ENCODE data around the gene ERN1. TPM values are rescaled to one million over a fixed set of nuclear protein-coding genes. Genes with fewer than 3 reads are reported as not detected.

ERN1 gene
- total and polyA plus RNA-seq, 10 donors, result 3.1 to 65.4 (median 44.1) TPM

GRCh38 chr17:64091116-64091515, 38.8 kb downstream of the ERN1 start:
- no peak overlapping the region for H3K4me3 ChIP-seq
- H3K27me3 ChIP-seq (replicated peaks in 1 of 7), result no peaks in the 10 kb centered on the region
- H3K4me1 ChIP-seq, result peaks cover 0 to 85% (median 33%) of the 10 kb centered on the region in 6 donors
- intact Hi-C loops (cut with DNase I; ENCODE audit: low total_unique reads), result no loop called here
- peak overlapping the region in 6 of 8 donors; percentile 6 to 77 (median 55) for H3K27ac ChIP-seq
- no peaks in the 10 kb centered on the region for H3K9me3 ChIP-seq
- 58 to 79% (median 75%) methylated on average over 3 of the region's 3 CpGs for WGBS, 5 donors
- no peak for DNase-seq
- H3K36me3 ChIP-seq, result peaks cover 0 to 17% (median 1%) of the 10 kb centered on the region in 6 donors
- TF ChIP-seq POLR2AphosphoS5 (IDR thresholded peaks at IDR 0.05), result no peak
- TF ChIP-seq CTCF (IDR thresholded peaks at IDR 0.05 in 8 of 11, conservative IDR thresholded peaks at IDR 0.05 in 3 of 11), result no peak
- no peak for TF ChIP-seq POLR2A (IDR thresholded peaks at IDR 0.05)

- no peaks in the 10 kb centered on the region for H3K27me3 ChIP-seq (replicated peaks in 1 of 7)
- TF ChIP-seq POLR2A (IDR thresholded peaks at IDR 0.05), result no peak
- no peak for TF ChIP-seq POLR2AphosphoS5 (IDR thresholded peaks at IDR 0.05)
- TF ChIP-seq CTCF (IDR thresholded peaks at IDR 0.05 in 8 of 11, conservative IDR thresholded peaks at IDR 0.05 in 3 of 11), result no peak
- 73 to 91% (median 85%) methylated on average over 5 of the region's 5 CpGs for WGBS, 5 donors
- peaks cover 0 to 88% (median 40%) of the 10 kb centered on the region in 6 donors for H3K4me1 ChIP-seq
- H3K36me3 ChIP-seq, result peaks cover 0 to 8% (median 0%) of the 10 kb centered on the region in 6 donors
- intact Hi-C loops (cut with DNase I; ENCODE audit: low total_unique reads), result no loop called here
- no peak overlapping the region for H3K4me3 ChIP-seq
- H3K9me3 ChIP-seq, result no peaks in the 10 kb centered on the region
- peak overlapping the region in 3 of 8 donors; percentile 55 to 72 (median 55) for H3K27ac ChIP-seq
- no peak for DNase-seq
These were observed 39.8 kb downstream of the ERN1 start for GRCh38 chr17:64090144-64090543.

GRCh38 chr17:64087252-64088005, 42.5 kb downstream of the ERN1 start:
- Histone ChIP-seq H3K27ac (no peak overlapping the region), H3K36me3 (no peaks in the 10 kb centered on the region), H3K27me3 (replicated peaks in 1 of 7) (no peaks in the 10 kb centered on the region), H3K4me1 (peaks cover 17 to 94% (median 58%) of the 10 kb centered on the region in 6 donors), H3K4me3 (no peak overlapping the region), H3K9me3 (no peaks in the 10 kb centered on the region)
- WGBS, 5 donors, result 79 to 88% (median 84%) methylated on average over 4 of the region's 4 CpGs
- intact Hi-C loops (cut with DNase I; ENCODE audit: low total_unique reads), result no loop called here
- TF ChIP-seq POLR2A (IDR thresholded peaks at IDR 0.05) (no peak), POLR2AphosphoS5 (IDR thresholded peaks at IDR 0.05) (no peak), CTCF (IDR thresholded peaks at IDR 0.05 in 8 of 11, conservative IDR thresholded peaks at IDR 0.05 in 3 of 11) (no peak)
- no peak for DNase-seq

GRCh38 chr17:64085650-64086005, 44.3 kb downstream of the ERN1 start:
- DNase-seq, result no peak
- 89 to 96% (median 91%) methylated on average over 2 of the region's 2 CpGs for WGBS, 5 donors
- Histone ChIP-seq H3K27ac (peak overlapping the region in 7 of 8 donors; percentile 11 to 85 (median 73)), H3K4me3 (no peak overlapping the region), H3K36me3 (no peaks in the 10 kb centered on the region), H3K27me3 (replicated peaks in 1 of 7) (no peaks in the 10 kb centered on the region), H3K9me3 (no peaks in the 10 kb centered on the region), H3K4me1 (peaks cover 25 to 94% (median 55%) of the 10 kb centered on the region in 6 donors)
- TF ChIP-seq CTCF (IDR thresholded peaks at IDR 0.05 in 8 of 11, conservative IDR thresholded peaks at IDR 0.05 in 3 of 11), result no peak
- TF ChIP-seq POLR2AphosphoS5 (IDR thresholded peaks at IDR 0.05), result no peak
- no peak for TF ChIP-seq POLR2A (IDR thresholded peaks at IDR 0.05)
- intact Hi-C loops (cut with DNase I; ENCODE audit: low total_unique reads), result no loop called here
